ENCODE measurements around the gene ZDHHC14.
"Not testable (repeated sequence)": the region's sequence is repeated elsewhere in the genome, so short reads cannot be mapped to it uniquely, and the experiment has no call there.

Gene ZDHHC14

GRCh38 chr6:157380779-157381561 lies at the start of gene ZDHHC14:
Gene ZDHHC14 (plus strand): TSS chr6:157381190.
- DNase-seq (ENCODE audit: low read depth in 2 of 2): peak; percentile 82 to 85

GRCh38 chr6:157332813-157333212 lies 48.2 kb upstream of the ZDHHC14 start:
- DNase-seq (ENCODE audit: low read depth in 2 of 2): no peak

GRCh38 chr6:157333537-157333936 lies 47.5 kb upstream of the ZDHHC14 start:
- DNase-seq (ENCODE audit: low read depth in 2 of 2): no peak

- no peak for DNase-seq (ENCODE audit: low read depth in 2 of 2)
These were observed 47.0 kb upstream of the ZDHHC14 start for GRCh38 chr6:157333956-157334355.

- no peak for DNase-seq (ENCODE audit: low read depth in 2 of 2)
These were observed 45.2 kb upstream of the ZDHHC14 start for GRCh38 chr6:157335829-157336228.

GRCh38 chr6:157337276-157337675 lies 43.7 kb upstream of the ZDHHC14 start:
- not testable (repeated sequence) for DNase-seq (ENCODE audit: low read depth in 2 of 2)

- DNase-seq (ENCODE audit: low read depth in 2 of 2): no peak
These were observed 43.2 kb upstream of the ZDHHC14 start for GRCh38 chr6:157337751-157338150.

- DNase-seq (ENCODE audit: low read depth in 2 of 2): no peak
These were observed 41.6 kb upstream of the ZDHHC14 start for GRCh38 chr6:157339432-157339831.

- DNase-seq (ENCODE audit: low read depth in 2 of 2): no peak
These were observed 37.3 kb upstream of the ZDHHC14 start for GRCh38 chr6:157343732-157344131.

- DNase-seq (ENCODE audit: low read depth in 2 of 2): no peak
These were observed 34.6 kb upstream of the ZDHHC14 start for GRCh38 chr6:157346373-157346772.

GRCh38 chr6:157358287-157358686 lies 22.7 kb upstream of the ZDHHC14 start:
- DNase-seq (ENCODE audit: low read depth in 2 of 2): no peak

GRCh38 chr6:157361886-157362285 lies 19.1 kb upstream of the ZDHHC14 start:
- DNase-seq (ENCODE audit: low read depth in 2 of 2): no peak

- no peak for DNase-seq (ENCODE audit: low read depth in 2 of 2)
These were observed 16.3 kb upstream of the ZDHHC14 start for GRCh38 chr6:157364705-157365104.

GRCh38 chr6:157366648-157367047 lies 14.3 kb upstream of the ZDHHC14 start:
- no peak for DNase-seq (ENCODE audit: low read depth in 2 of 2)

- DNase-seq (ENCODE audit: low read depth in 2 of 2): no peak
These were observed 12.5 kb upstream of the ZDHHC14 start for GRCh38 chr6:157368359-157369049.

- DNase-seq (ENCODE audit: low read depth in 2 of 2): no peak
These were observed 10.2 kb upstream of the ZDHHC14 start for GRCh38 chr6:157370755-157371154.

GRCh38 chr6:157372501-157373280 lies 8.3 kb upstream of the ZDHHC14 start:
- no peak for DNase-seq (ENCODE audit: low read depth in 2 of 2)

- DNase-seq (ENCODE audit: low read depth in 2 of 2): no peak
These were observed 6.0 kb upstream of the ZDHHC14 start for GRCh38 chr6:157374889-157375443.

GRCh38 chr6:157376241-157376640 lies 4.7 kb upstream of the ZDHHC14 start:
- DNase-seq (ENCODE audit: low read depth in 2 of 2): no peak

GRCh38 chr6:157376706-157377230 lies 4.2 kb upstream of the ZDHHC14 start:
- DNase-seq (ENCODE audit: low read depth in 2 of 2): no peak

GRCh38 chr6:157379656-157380457 lies 1.1 kb upstream of the ZDHHC14 start:
- peak; percentile 79 for DNase-seq (ENCODE audit: low read depth in 2 of 2)

Data from stimulated activated CD4-positive, alpha-beta T cell treated with anti-CD3 and anti-CD28 coated beads, Interleukin-12 subunit alpha, Interleukin-12 subunit beta, amount 100 ng/mL, for 24 hours (primary cell).